Epithelial cell of proximal tubule (primary cell): ENCODE measurements around the gene FITM1. TPM values are rescaled to one million over a fixed set of nuclear protein-coding genes. Genes with fewer than 3 reads are reported as not detected.
A peak's percentile ranks its signal among the peaks of the same experiment; 100 is the strongest.

Experiments
- DNase-seq: peaks from one replicate; pipeline ENCODE4 v3.0.0-alpha.2; 2011; ENCODE audit warnings: low read depth
- H3K4me3 ChIP-seq: 2 replicates; pipeline ENCODE4 v1.5.1; 2011; ENCODE audit warnings: low read depth, mild to moderate bottlenecking, low read length
- CTCF ChIP-seq: conservative IDR thresholded peaks from 2 replicates; pipeline ENCODE4 v1.5.1; 2012; ENCODE audit warnings: low read depth, mild to moderate bottlenecking, low read length
- total RNA-seq: library from RNA; depleted of rRNA; stranded (reverse); fragments of >200 nt; gene quantifications from 2 replicates; pipeline ENCODE4 v1.2.3, GENCODE V29; 2015

FITM1 gene
- not detected in 2 replicates for total RNA-seq

- DNase-seq = no peak
- H3K4me3 ChIP-seq = no peak within 1 kb of the TSS
- no peak for TF ChIP-seq CTCF
These were observed at the start of gene FITM1 for GRCh38 chr14:24130380-24130716. Gene FITM1, plus strand, starts transcription at chr14:24130659. Its CDS starts 905 bp downstream, at chr14:24131564.

- peak overlapping the region; percentile 61 for H3K4me3 ChIP-seq
- DNase-seq = no peak
- TF ChIP-seq CTCF = no peak
These were observed 49.3 kb upstream of the FITM1 start for GRCh38 chr14:24080888-24081738.

- no peak for TF ChIP-seq CTCF
- no peak for DNase-seq
- peak overlapping the region; percentile 61 for H3K4me3 ChIP-seq
These were observed 48.7 kb upstream of the FITM1 start for GRCh38 chr14:24081739-24082211.

GRCh38 chr14:24082411-24083080 lies 47.9 kb upstream of the FITM1 start:
- no peak for DNase-seq
- TF ChIP-seq CTCF = no peak
- H3K4me3 ChIP-seq = no peak overlapping the region

GRCh38 chr14:24083462-24083861 lies 47.0 kb upstream of the FITM1 start:
- DNase-seq = no peak
- no peak for TF ChIP-seq CTCF
- H3K4me3 ChIP-seq = no peak overlapping the region

GRCh38 chr14:24084440-24084839 lies 46.0 kb upstream of the FITM1 start:
- no peak overlapping the region for H3K4me3 ChIP-seq
- DNase-seq = no peak
- no peak for TF ChIP-seq CTCF
